CD4-positive, alpha-beta T cell (primary cell): ENCODE data around the gene TMED1. TPM values are rescaled to one million over a fixed set of nuclear protein-coding genes. Genes with fewer than 3 reads are reported as not detected.

Experiments used
- ATAC-seq: fragments of 200-7000 bp; cut with Tn5 transposase; one replicate; pipeline ENCODE4 v1.10.0; 2022; ENCODE audit warnings: mild to moderate bottlenecking; ENCODE audit not compliant: poor library complexity
- CTCF ChIA-PET: fragments of 350-600 bp; sonication (Branson Sonifier 250); formaldehyde crosslinking; loops from one replicate; lab custom pipeline; 2021; ENCODE audit warnings: antibody characterized with exemption, inconsistent platforms; lab: Charles Lee
- POLR2A ChIA-PET: fragments of 350-600 bp; sonication (Branson Sonifier 250); formaldehyde crosslinking; loops from one replicate; lab custom pipeline; 2021; ENCODE audit warnings: antibody characterized with exemption, inconsistent platforms; lab: Charles Lee
- DNase-seq, 14 experiments: peaks; one replicate each; pipeline ENCODE4 v3.0.0-alpha.2; 2013 to 2020; ENCODE audit warnings: mixed read lengths in 2 of 14
- H3K27ac ChIP-seq, 2 donors: one replicate each; pipeline versions ENCODE4 v1.5.1 to v1.7.0; 2013; ENCODE audit warnings: low read length in 2 of 2, low read depth in 1 of 2, mild to moderate bottlenecking in 1 of 2
- H3K27me3 ChIP-seq, 2 experiments: 1 replicate in 1 of 2; 2 replicates in 1 of 2; pipeline versions ENCODE4 v1.6.1 to v1.7.0; 2013; ENCODE audit warnings: low read length in 2 of 2, control low read depth in 1 of 2, mild to moderate bottlenecking in 1 of 2, moderate library complexity in 1 of 2; ENCODE audit not compliant: insufficient read depth in 2 of 2, control insufficient read depth in 1 of 2
- H3K36me3 ChIP-seq: one replicate; pipeline ENCODE4 v1.6.1; 2013; ENCODE audit warnings: low read length, control low read depth; ENCODE audit not compliant: insufficient read depth
- H3K4me1 ChIP-seq: one replicate; pipeline ENCODE4 v1.6.1; 2013; ENCODE audit warnings: low read length, control low read depth; ENCODE audit not compliant: insufficient read depth
- H3K4me3 ChIP-seq: one replicate; pipeline ENCODE4 v1.5.1; 2013; ENCODE audit warnings: mild to moderate bottlenecking, low read length, moderate library complexity
- H3K9me3 ChIP-seq, 2 experiments: 1 replicate in 1 of 2; 2 replicates in 1 of 2; pipeline versions ENCODE4 v1.6.1 to v1.7.0; 2013; ENCODE audit warnings: low read length in 2 of 2, mild to moderate bottlenecking in 2 of 2, control low read depth in 1 of 2, moderate library complexity in 1 of 2; ENCODE audit not compliant: control insufficient read depth in 1 of 2, insufficient read depth in 1 of 2
- H3K27ac Mint-ChIP-seq: one replicate; pipeline ENCODE4 v1.8.0; 2020; ENCODE audit warnings: mixed read lengths
- H3K27me3 Mint-ChIP-seq: one replicate; pipeline ENCODE4 v1.8.0; 2021; ENCODE audit warnings: mixed read lengths
- H3K36me3 Mint-ChIP-seq: one replicate; pipeline ENCODE4 v1.8.0; 2021; ENCODE audit warnings: low read depth, mixed read lengths
- H3K4me1 Mint-ChIP-seq: one replicate; pipeline ENCODE4 v1.8.0; 2021; ENCODE audit warnings: low read depth, mixed read lengths
- H3K4me3 Mint-ChIP-seq: one replicate; pipeline ENCODE4 v1.8.0; 2020; ENCODE audit warnings: mild to moderate bottlenecking, mixed read lengths
- H3K9me3 Mint-ChIP-seq: one replicate; pipeline ENCODE4 v1.8.0; 2020; ENCODE audit warnings: mixed read lengths
- CTCF ChIP-seq: fragments of 200-600 bp; IDR thresholded peaks from one replicate; pipeline ENCODE4 v1.8.0; 2022; ENCODE audit warnings: antibody characterized with exemption, mild to moderate bottlenecking
- intact Hi-C, 2 experiments: fragments of 100-400 bp; cut with DNase I in 1 of 2; cut with micrococcal nuclease in 1 of 2; formaldehyde crosslinking; loops; one replicate each; pipeline versions ENCODE4 v1.15.1 to v1.9.0; 2023 to 2025; cut with DNase I, micrococcal nuclease
- polyA plus RNA-seq, 2 donors: library from polyadenylated mRNA; unstranded; fragments of 120-200 nt; gene quantifications; one replicate each; pipeline ENCODE4 v1.2.1, GENCODE V29; 2013
- total RNA-seq, 174 experiments: library from RNA in 2 of 174; stranded (reverse) in 2 of 174; gene quantifications; one replicate each; pipeline ENCODE4 v1.2.3 and lab custom pipeline; 2021 to 2026

The TMED1 gene, protein sequence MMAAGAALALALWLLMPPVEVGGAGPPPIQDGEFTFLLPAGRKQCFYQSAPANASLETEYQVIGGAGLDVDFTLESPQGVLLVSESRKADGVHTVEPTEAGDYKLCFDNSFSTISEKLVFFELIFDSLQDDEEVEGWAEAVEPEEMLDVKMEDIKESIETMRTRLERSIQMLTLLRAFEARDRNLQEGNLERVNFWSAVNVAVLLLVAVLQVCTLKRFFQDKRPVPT
- total RNA-seq (1 to 10 TPM; 6.7 to 7.0 TPM), total RNA-seq (lab: John Stamatoyannopoulos, UW) (4.1 to 21.4 (median 9.3) reads per million in 172 experiments)
- polyA plus RNA-seq (2013, experiment 1 of 2), result 14.7 TPM
- 15.4 TPM for polyA plus RNA-seq (2013, experiment 2 of 2)

GRCh38 chr19:10835754-10836478 lies at the start of gene TMED1:
TMED1 (minus strand) TSS chr19:10836212; CDS start chr19:10836191, 21 bp downstream.
- ChIA-PET POLR2A (interaction anchor here (0.6 to 2.8 kb wide), 27 partner anchors 9 to 740 kb away, joined by 3 to 39 read pairs (median 4); partner anchors contain the start of genes CARM1, CDC37, DNM2 and KRI1), CTCF (interaction anchor here (0.6 to 4.1 kb wide), 5 partner anchors 28 to 191 kb away, joined by 3 to 29 read pairs (median 4); partner anchors contain the start of genes CARM1 and DNM2)
- H3K9me3 ChIP-seq, result peaks cover 0 to 11% of the 10 kb centered on the region in 2 experiments
- peak within 1 kb of the TSS; percentile 96 for H3K27ac ChIP-seq
- H3K27me3 Mint-ChIP-seq, result no peaks in the 10 kb centered on the region
- H3K4me3 ChIP-seq, result peak within 1 kb of the TSS; percentile 71
- H3K36me3 ChIP-seq, result peaks cover 19% of the 10 kb centered on the region
- ATAC-seq, result peak; percentile 86
- TF ChIP-seq CTCF, result no peak
- H3K36me3 Mint-ChIP-seq, result peaks cover 38% of the 10 kb centered on the region
- H3K27me3 ChIP-seq, result no peaks in the 10 kb centered on the region
- H3K9me3 Mint-ChIP-seq, result peaks cover 7% of the 10 kb centered on the region
- H3K27ac Mint-ChIP-seq, result peak within 1 kb of the TSS; percentile 100
- H3K4me3 Mint-ChIP-seq, result peak within 1 kb of the TSS; percentile 98
- peaks cover 15% of the 10 kb centered on the region for H3K4me1 Mint-ChIP-seq
- peaks cover 21% of the 10 kb centered on the region for H3K4me1 ChIP-seq
- peak; percentile 85 to 98 (median 90) for DNase-seq
- intact Hi-C loops, result loop anchor here (1.0 to 2.0 kb wide), 4 partner anchors 29 to 181 kb away; partner anchors contain the start of gene ILF3 (in 1 of the 2)

- ATAC-seq, result no peak
- Histone ChIP-seq H3K27ac (no peak overlapping the region), H3K4me3 (no peak overlapping the region), H3K27me3 (no peaks in the 10 kb centered on the region), H3K36me3 (peaks cover 2% of the 10 kb centered on the region), H3K4me1 (no peaks in the 10 kb centered on the region), H3K9me3 (no peaks in the 10 kb centered on the region)
- Mint-ChIP-seq H3K36me3 (no peaks in the 10 kb centered on the region), H3K4me1 (no peaks in the 10 kb centered on the region), H3K27me3 (no peaks in the 10 kb centered on the region), H3K4me3 (no peak overlapping the region), H3K27ac (no peak overlapping the region), H3K9me3 (no peaks in the 10 kb centered on the region)
- intact Hi-C loops, result no loop called here
- ChIA-PET POLR2A (no interaction called here), CTCF (no interaction called here)
- TF ChIP-seq CTCF, result no peak
- no peak for DNase-seq
Measured at GRCh38 chr19:10885201-10886169, 49.5 kb upstream of the TMED1 start.

DNA sequence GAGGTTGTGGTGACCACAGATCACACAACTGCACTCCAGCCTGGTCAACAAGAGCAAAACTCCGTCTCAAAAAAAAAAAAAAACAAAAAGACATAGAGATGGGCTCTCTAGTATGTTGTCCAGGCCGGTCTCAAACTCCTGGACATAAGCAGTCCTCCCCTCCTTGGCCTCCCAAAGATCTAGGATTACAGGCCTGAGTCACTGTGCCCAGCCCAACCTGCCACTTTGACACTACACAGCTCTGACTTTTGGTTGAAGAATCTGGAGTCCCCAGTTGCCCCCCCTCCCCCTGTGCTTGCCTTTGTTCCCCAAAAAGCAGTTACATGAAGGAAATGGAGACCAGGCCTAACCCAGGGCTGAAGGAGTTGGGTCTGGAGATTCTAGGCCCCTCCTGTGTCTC lies 48.3 kb upstream of the TMED1 start:
- no peaks in the 10 kb centered on the region for H3K36me3 Mint-ChIP-seq
- ATAC-seq (no peak), DNase-seq (no peak)
- Histone ChIP-seq H3K27ac (no peak overlapping the region), H3K4me1 (peaks cover 6% of the 10 kb centered on the region), H3K9me3 (no peaks in the 10 kb centered on the region), H3K36me3 (peaks cover 7% of the 10 kb centered on the region), H3K27me3 (no peaks in the 10 kb centered on the region), H3K4me3 (no peak overlapping the region)
- intact Hi-C loops, result no loop called here
- TF ChIP-seq CTCF, result no peak
- H3K27me3 Mint-ChIP-seq, result no peaks in the 10 kb centered on the region
- peaks cover 3% of the 10 kb centered on the region for H3K4me1 Mint-ChIP-seq
- ChIA-PET CTCF (no interaction called here), POLR2A (no interaction called here)
- no peak overlapping the region for H3K4me3 Mint-ChIP-seq
- H3K9me3 Mint-ChIP-seq, result no peaks in the 10 kb centered on the region
- no peak overlapping the region for H3K27ac Mint-ChIP-seq
